HTR-8/SVneo (cell line): Measurements from ENCODE around the gene CHPT1.

Experiments
- DNase-seq: peaks from one replicate; pipeline ENCODE4 v3.0.0; 2011; ENCODE audit warnings: low spot score, mixed read lengths; ENCODE audit not compliant: insufficient read length
- FAIRE-seq: peaks from 2 replicates; lab custom pipeline; 2011; peaks lifted over from hg19 to GRCh38; lab: Jason Lieb, UNC

The CHPT1 gene

DNA sequence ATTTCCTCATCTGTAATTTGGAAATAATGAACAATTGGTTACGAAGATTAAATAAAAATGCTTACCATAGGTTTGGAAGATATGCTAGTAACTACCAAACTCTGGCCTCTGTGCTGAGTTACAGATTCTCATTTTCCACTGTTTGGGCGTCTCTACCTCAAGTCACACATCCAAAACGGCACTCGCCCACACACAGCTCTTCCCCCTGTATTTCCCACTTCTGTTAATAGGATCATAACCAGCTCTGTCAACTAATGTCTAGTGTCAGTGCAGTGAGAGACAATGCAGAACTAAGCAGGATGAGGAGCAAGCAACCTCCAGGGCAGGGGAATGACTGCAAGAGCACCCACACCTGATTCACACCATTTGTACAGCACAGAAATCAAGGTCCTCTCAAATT is 52.7 kb downstream of the CHPT1 start:
- FAIRE-seq = no peak
- DNase-seq = no peak

- FAIRE-seq (no peak), DNase-seq (peak; percentile 50)
Observed at GRCh38 chr12:101759396-101760047, 62.1 kb downstream of the CHPT1 start.

DNA sequence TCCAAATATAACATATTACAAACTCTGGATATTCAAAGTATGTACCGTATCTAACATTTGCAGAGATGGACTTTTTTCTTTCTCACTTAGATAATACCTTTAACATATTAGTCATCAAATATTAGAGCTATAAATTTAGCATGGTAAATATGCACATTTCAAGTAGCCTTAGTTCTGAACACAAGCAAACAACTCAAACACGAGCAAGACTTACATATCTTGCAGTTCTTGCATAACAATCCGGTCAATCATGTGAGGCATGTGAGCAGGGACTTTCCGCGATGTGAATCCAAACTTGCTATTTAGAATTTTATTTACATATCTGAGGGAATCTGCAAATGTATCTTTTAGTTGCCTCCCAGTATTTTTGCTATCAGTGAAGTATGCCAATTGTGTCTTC is 63.9 kb downstream of the CHPT1 start:
- DNase-seq = no peak
- FAIRE-seq = no peak

GRCh38 chr12:101761781-101762180 is 64.3 kb downstream of the CHPT1 start:
- DNase-seq = no peak
- no peak for FAIRE-seq

- DNase-seq (no peak), FAIRE-seq (no peak)
Observed at GRCh38 chr12:101763246-101763931, 65.9 kb downstream of the CHPT1 start.

- no peak for DNase-seq
- FAIRE-seq = no peak
Observed at GRCh38 chr12:101764051-101764792, 66.8 kb downstream of the CHPT1 start.

DNA sequence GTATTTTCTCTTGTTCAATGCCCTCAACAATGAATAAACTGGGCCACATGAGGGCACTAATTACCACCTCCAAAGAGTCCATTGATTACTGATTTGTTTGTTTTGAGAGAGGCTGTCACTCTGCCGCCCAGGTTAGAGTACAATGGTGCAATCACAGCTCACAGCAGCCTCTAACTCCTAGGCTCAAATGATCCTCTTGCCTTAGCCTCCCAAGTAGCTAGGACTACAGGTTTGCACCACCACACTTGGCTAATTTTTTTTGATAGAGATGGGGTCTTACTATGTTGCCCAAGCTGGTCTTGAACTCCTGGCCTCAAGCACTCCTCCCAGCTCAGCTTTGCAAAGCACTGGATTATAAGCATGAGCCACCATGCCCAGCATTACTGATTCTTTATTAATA is 70.1 kb downstream of the CHPT1 start:
- FAIRE-seq = no peak
- DNase-seq = no peak

DNA sequence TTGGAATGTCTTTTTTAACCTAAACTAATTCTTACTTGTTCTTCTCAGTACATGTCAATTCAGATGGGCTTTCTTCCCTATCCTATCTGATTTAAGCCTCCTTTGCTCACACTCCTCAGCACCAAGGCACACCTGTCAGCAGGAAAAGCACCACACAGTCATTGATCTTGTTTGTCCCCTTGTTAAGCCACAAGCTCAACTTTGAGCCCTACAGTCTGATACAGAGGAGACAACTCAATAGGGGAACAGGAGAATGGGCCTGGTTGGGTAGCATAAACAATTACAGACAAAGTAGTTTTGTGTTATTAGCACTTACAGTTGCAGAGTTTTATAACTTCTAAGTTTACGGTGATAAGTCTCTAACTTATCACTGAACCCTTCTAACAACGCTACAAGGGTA is 71.3 kb downstream of the CHPT1 start:
- FAIRE-seq = no peak
- no peak for DNase-seq

DNA sequence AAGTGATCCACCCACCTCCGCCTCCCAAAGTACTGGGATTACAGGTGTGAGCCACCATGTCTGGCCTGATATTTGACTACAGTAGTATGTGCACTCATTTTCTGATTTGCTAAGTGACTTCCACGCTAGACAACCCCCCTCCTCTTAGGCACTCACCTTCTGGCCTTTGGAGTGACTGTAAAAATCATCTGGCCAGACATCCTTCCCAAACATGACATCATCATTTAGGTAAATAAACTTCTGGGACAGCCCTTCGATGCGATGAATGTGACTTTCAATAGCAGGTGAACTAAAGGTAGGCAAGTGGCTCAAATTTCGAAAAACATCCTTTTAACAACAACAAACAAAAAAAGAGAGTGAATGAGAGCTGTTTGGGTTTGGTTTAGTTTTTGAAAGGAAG is 72.4 kb downstream of the CHPT1 start:
- no peak for FAIRE-seq
- no peak for DNase-seq

DNA sequence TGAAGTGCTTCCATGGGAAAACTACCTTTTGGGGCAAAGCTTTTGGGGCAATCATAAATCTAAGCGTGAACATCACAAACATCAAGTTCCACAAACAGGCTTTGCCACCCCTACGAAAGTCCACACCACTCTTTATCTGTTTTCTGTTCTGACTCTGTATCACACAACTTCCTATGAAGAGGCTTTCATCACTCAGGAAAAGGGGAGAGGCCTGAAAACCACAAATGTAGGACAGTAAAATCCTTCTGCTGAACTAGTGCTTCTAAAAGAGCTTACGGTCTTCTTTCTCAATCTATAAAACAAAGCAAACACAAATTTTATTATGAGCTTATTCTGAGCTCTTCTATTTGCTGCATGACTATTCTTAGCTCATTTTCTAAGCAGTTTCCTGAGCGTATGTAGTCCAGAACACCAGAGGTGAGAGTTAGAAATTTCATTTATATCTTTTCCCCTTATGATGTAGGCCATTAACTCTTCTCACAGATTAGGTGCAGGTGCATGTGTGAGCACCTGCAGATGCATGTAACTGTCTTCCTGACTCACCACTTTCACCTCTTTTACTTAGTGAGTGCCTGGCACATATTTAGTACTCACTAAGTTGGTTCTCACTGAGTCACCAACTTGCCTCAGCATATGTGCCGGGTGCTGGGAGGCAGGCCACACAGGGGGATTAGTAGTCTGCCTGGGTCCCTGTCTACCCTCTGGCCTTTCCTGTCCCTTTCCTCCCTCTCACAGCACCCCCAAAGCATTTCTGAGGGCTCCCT is 74.8 kb downstream of the CHPT1 start:
- no peak for DNase-seq
- FAIRE-seq = no peak

- peak; percentile 73 for DNase-seq
- FAIRE-seq = no peak
Observed at GRCh38 chr12:101773650-101774162, 76.3 kb downstream of the CHPT1 start.

- FAIRE-seq = no peak
- DNase-seq = no peak
Observed at GRCh38 chr12:101775816-101776215, 78.4 kb downstream of the CHPT1 start.

DNA sequence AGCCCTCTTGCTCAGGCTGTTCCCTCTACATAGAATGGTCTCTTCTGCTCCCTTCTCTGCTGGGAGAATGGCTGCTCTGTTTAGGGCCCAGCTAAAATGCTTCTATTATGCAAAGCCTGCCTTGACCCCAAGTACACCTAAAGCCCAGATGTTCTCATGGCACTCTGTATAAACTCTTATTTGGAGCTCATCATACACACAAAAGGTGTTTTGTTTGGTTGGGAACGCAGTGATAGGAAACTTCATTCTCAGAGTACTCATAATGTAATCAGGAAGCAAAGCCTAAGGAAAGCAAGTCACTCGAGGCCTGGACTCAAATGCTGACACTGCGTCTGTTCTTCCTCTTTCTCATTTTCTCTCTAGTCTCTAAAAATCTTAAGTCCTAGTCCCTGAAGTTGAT is 80.0 kb downstream of the CHPT1 start:
- no peak for FAIRE-seq
- DNase-seq = no peak

- FAIRE-seq (no peak), DNase-seq (no peak)
Observed at GRCh38 chr12:101777978-101778377, 80.5 kb downstream of the CHPT1 start.
